HEK293 (cell line): Measurements from ENCODE around the gene CARS1.

Source experiments
- CTCF ChIA-PET: fragments of 350-600 bp; formaldehyde crosslinking; extraction: SDS; loops from one replicate; lab custom pipeline; 2021; ENCODE audit warnings: antibody characterized with exemption; lab: Yijun Ruan, JAX
- POLR2A ChIA-PET: fragments of 300-600 bp; formaldehyde crosslinking; extraction: SDS; loops from one replicate; lab custom pipeline; 2020; ENCODE audit warnings: antibody characterized with exemption, inconsistent platforms; lab: Yijun Ruan, JAX
- H3K27ac ChIP-seq: fragments of 200-500 bp; sonication (Bioruptor generic); 2 replicates; pipeline ENCODE4 v1.5.1; 2014; ENCODE audit warnings: low read depth, low read length, control low read depth, inconsistent platforms; ENCODE audit errors: extremely low read depth
- H3K36me3 ChIP-seq, 2 experiments: fragments of 200-500 bp in 1 of 2; sonication (Bioruptor generic) in 1 of 2; 1 replicate in 1 of 2; 2 replicates in 1 of 2; pipeline ENCODE4 v1.5.1; 2014 to 2017; ENCODE audit warnings: inconsistent platforms in 2 of 2, low read length in 2 of 2; ENCODE audit not compliant: control insufficient read depth in 2 of 2, insufficient read depth in 1 of 2
- H3K4me1 ChIP-seq: fragments of 200-500 bp; sonication (Bioruptor generic); 2 replicates; pipeline ENCODE4 v1.5.1; 2014; ENCODE audit warnings: mild to moderate bottlenecking, low read length, inconsistent platforms; ENCODE audit not compliant: control insufficient read depth, insufficient read depth
- H3K4me3 ChIP-seq: 2 replicates; pipeline ENCODE4 v1.5.1; 2011; ENCODE audit warnings: low read depth, mild to moderate bottlenecking, control low read depth, low read length, moderate library complexity
- H3K9me3 ChIP-seq: fragments of 200-500 bp; sonication (Bioruptor generic); 2 replicates; pipeline ENCODE4 v1.5.1; 2014; ENCODE audit warnings: low read depth, low read length, inconsistent platforms; ENCODE audit not compliant: control insufficient read depth, insufficient read depth
- EGR2 ChIP-seq: fragments of 450-650 bp; formaldehyde crosslinking; IDR thresholded peaks from 2 replicates; pipeline ENCODE4 v1.5.1; 2016; ENCODE audit warnings: low read depth, missing biosample characterization, missing genetic modification characterization
- INSM2 ChIP-seq: fragments of 450-650 bp; formaldehyde crosslinking; IDR thresholded peaks from 2 replicates; pipeline ENCODE4 v1.5.1; 2016; ENCODE audit warnings: missing biosample characterization, missing genetic modification characterization
- OSR2 ChIP-seq: fragments of 450-650 bp; formaldehyde crosslinking; IDR thresholded peaks from 2 replicates; pipeline ENCODE4 v1.5.1; 2016; ENCODE audit warnings: missing biosample characterization, missing genetic modification characterization
- PRDM4 ChIP-seq: fragments of 450-650 bp; formaldehyde crosslinking; IDR thresholded peaks from 2 replicates; pipeline ENCODE4 v1.5.1; 2017; ENCODE audit warnings: missing biosample characterization, missing genetic modification characterization
- REST ChIP-seq: fragments of 450-650 bp; formaldehyde crosslinking; IDR thresholded peaks from 2 replicates; pipeline ENCODE4 v1.5.1; 2016; ENCODE audit warnings: missing biosample characterization, missing genetic modification characterization
- SCRT2 ChIP-seq: fragments of 450-650 bp; formaldehyde crosslinking; IDR thresholded peaks from 2 replicates; pipeline ENCODE4 v1.5.1; 2016; ENCODE audit warnings: missing biosample characterization, missing genetic modification characterization
- SP2 ChIP-seq: fragments of 450-650 bp; formaldehyde crosslinking; IDR thresholded peaks from 2 replicates; pipeline ENCODE4 v1.5.1; 2016; ENCODE audit warnings: missing biosample characterization, missing genetic modification characterization
- SP3 ChIP-seq: fragments of 450-650 bp; formaldehyde crosslinking; IDR thresholded peaks from 2 replicates; pipeline ENCODE4 v1.5.1; 2016; ENCODE audit warnings: missing biosample characterization, missing genetic modification characterization
- SP7 ChIP-seq: fragments of 450-650 bp; formaldehyde crosslinking; IDR thresholded peaks from 2 replicates; pipeline ENCODE4 v1.5.1; 2016; ENCODE audit warnings: missing biosample characterization, missing genetic modification characterization
- WT1 ChIP-seq: fragments of 450-650 bp; formaldehyde crosslinking; IDR thresholded peaks from 2 replicates; pipeline ENCODE4 v1.5.1; 2016; ENCODE audit warnings: missing biosample characterization, missing genetic modification characterization
- ZBTB11 ChIP-seq: fragments of 450-650 bp; formaldehyde crosslinking; conservative IDR thresholded peaks from 2 replicates; pipeline ENCODE4 v1.5.1; 2016; ENCODE audit warnings: low read depth, missing biosample characterization, missing genetic modification characterization
- ZBTB6 ChIP-seq: fragments of 450-650 bp; formaldehyde crosslinking; IDR thresholded peaks from 2 replicates; pipeline ENCODE4 v1.5.1; 2017; ENCODE audit warnings: missing biosample characterization, missing genetic modification characterization
- ZNF112 ChIP-seq: fragments of 450-650 bp; formaldehyde crosslinking; IDR thresholded peaks from 2 replicates; pipeline ENCODE4 v1.5.0; 2017; ENCODE audit warnings: missing biosample characterization, missing genetic modification characterization
- ZNF223 ChIP-seq: fragments of 450-650 bp; formaldehyde crosslinking; IDR thresholded peaks from 2 replicates; pipeline ENCODE4 v1.5.1; 2016; ENCODE audit warnings: missing biosample characterization, missing genetic modification characterization
- ZNF324 ChIP-seq: fragments of 450-650 bp; formaldehyde crosslinking; IDR thresholded peaks from 2 replicates; pipeline ENCODE4 v1.5.1; 2016; ENCODE audit warnings: missing biosample characterization, missing genetic modification characterization
- ZNF473 ChIP-seq: fragments of 450-650 bp; formaldehyde crosslinking; IDR thresholded peaks from 2 replicates; pipeline ENCODE4 v1.5.1; 2017; ENCODE audit warnings: missing biosample characterization, missing genetic modification characterization
- ZNF670 ChIP-seq: fragments of 450-650 bp; formaldehyde crosslinking; IDR thresholded peaks from 2 replicates; pipeline ENCODE4 v1.5.1; 2016; ENCODE audit warnings: missing biosample characterization, missing genetic modification characterization, low read depth
- ZNF677 ChIP-seq: fragments of 450-650 bp; IDR thresholded peaks from 2 replicates; pipeline ENCODE4 v1.5.0; 2018; ENCODE audit warnings: missing biosample characterization, mild to moderate bottlenecking, missing genetic modification characterization, moderate library complexity
- ZNF701 ChIP-seq: fragments of 450-650 bp; formaldehyde crosslinking; IDR thresholded peaks from 2 replicates; pipeline ENCODE4 v1.5.1; 2016; ENCODE audit warnings: missing biosample characterization, missing genetic modification characterization
- ZSCAN4 ChIP-seq: fragments of 450-650 bp; formaldehyde crosslinking; IDR thresholded peaks from 2 replicates; pipeline ENCODE4 v1.5.1; 2017; ENCODE audit warnings: missing biosample characterization, missing genetic modification characterization
- TF ChIP-seq, protein P1 (sequence below): fragments of 450-650 bp; formaldehyde crosslinking; IDR thresholded peaks from 2 replicates; pipeline ENCODE4 v1.5.1; 2016; ENCODE audit warnings: missing biosample characterization, missing genetic modification characterization

The CARS1 gene

DNA sequence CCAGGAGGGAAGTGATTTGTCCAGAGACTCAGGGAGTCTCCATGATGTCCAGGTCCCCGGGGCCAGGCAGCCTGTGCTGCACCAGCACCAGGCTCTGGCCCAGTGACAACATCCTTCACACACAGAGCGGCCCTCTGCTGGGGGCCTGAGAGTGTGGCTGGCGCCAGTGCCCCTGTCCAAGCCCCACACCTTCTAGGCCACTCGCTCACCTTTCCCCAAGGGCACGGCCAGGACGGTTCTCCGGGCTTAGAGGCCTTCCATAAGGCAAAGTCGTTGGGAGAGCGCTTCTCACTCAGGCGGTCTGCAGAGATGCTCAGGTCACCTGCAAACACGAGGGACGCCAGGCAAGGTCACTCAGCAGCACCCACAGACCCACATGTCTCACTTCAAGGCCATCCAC is 37.2 kb downstream of the CARS1 start:
- H3K9me3 ChIP-seq: no peaks in the 10 kb centered on the region
- no peak overlapping the region for H3K27ac ChIP-seq
- no peak for TF ChIP-seq ZNF223 (tag by site-specific recombination)
- TF ChIP-seq SP3 (tag by site-specific recombination): no peak
- TF ChIP-seq ZNF701 (tag by site-specific recombination): no peak
- no peak for TF ChIP-seq OSR2 (tag by site-specific recombination)
- TF ChIP-seq ZSCAN4 (tag by site-specific recombination): no peak
- TF ChIP-seq ZNF670 (tag by site-specific recombination): no peak
- TF ChIP-seq, protein P1, sequence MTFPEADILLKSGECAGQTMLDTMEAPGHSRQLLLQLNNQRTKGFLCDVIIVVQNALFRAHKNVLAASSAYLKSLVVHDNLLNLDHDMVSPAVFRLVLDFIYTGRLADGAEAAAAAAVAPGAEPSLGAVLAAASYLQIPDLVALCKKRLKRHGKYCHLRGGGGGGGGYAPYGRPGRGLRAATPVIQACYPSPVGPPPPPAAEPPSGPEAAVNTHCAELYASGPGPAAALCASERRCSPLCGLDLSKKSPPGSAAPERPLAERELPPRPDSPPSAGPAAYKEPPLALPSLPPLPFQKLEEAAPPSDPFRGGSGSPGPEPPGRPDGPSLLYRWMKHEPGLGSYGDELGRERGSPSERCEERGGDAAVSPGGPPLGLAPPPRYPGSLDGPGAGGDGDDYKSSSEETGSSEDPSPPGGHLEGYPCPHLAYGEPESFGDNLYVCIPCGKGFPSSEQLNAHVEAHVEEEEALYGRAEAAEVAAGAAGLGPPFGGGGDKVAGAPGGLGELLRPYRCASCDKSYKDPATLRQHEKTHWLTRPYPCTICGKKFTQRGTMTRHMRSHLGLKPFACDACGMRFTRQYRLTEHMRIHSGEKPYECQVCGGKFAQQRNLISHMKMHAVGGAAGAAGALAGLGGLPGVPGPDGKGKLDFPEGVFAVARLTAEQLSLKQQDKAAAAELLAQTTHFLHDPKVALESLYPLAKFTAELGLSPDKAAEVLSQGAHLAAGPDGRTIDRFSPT: no peak
- TF ChIP-seq SP2 (tag by site-specific recombination): no peak
- TF ChIP-seq SP7 (tag by site-specific recombination): no peak
- no peak for TF ChIP-seq ZBTB6
- no peak for TF ChIP-seq SCRT2
- no peak for TF ChIP-seq ZNF324
- TF ChIP-seq WT1: no peak
- no peak for TF ChIP-seq ZNF677 (tag by site-specific recombination)
- TF ChIP-seq INSM2 (tag by site-specific recombination): no peak
- TF ChIP-seq, all 188 proteins: peak for 0
- Histone ChIP-seq H3K36me3 (peaks cover 0 to 77% of the 10 kb centered on the region in 2 experiments; a peak in 1 of 3 replicates), H3K4me1 (no peaks in the 10 kb centered on the region), H3K4me3 (no peak overlapping the region)
- ChIA-PET CTCF (no interaction called here), POLR2A (no interaction called here)

- peaks cover 0 to 84% of the 10 kb centered on the region in 2 experiments; a peak in 1 of 3 replicates for H3K36me3 ChIP-seq
- CTCF ChIA-PET: no interaction called here
- TF ChIP-seq PRDM4 (tag by site-specific recombination) (no peak), ZNF112 (tag by site-specific recombination) (no peak), REST (tag by site-specific recombination) (no peak), ZBTB11 (tag by site-specific recombination) (no peak), EGR2 (tag by site-specific recombination) (no peak), ZNF473 (no peak)
Observed at GRCh38 chr11:3018596-3018995, 38.6 kb downstream of the CARS1 start.

More at GRCh38 chr11:3018596-3018995, 38.6 kb downstream of the CARS1 start:
- Histone ChIP-seq H3K4me1 (no peaks in the 10 kb centered on the region), H3K9me3 (no peaks in the 10 kb centered on the region), H3K4me3 (no peak overlapping the region), H3K27ac (no peak overlapping the region)
- POLR2A ChIA-PET: no interaction called here
